ENCODE results near the gene BLZF1. TPM values are rescaled to one million over a fixed set of nuclear protein-coding genes. Genes with fewer than 3 reads are reported as not detected.

Gene BLZF1
- total RNA-seq, 1 experiment from 2014 or later = 19.6 TPM

GRCh38 chr1:169390303-169390702 is 22.3 kb downstream of the BLZF1 start:
- POLR2A ChIA-PET = no interaction called here

GRCh38 chr1:169392406-169392805 is 24.4 kb downstream of the BLZF1 start:
- H3K36me3 ChIP-seq (ENCODE audit: control insufficient read depth, insufficient read depth, low read length) = peaks cover 13% of the 10 kb centered on the region
- DNase-seq (ENCODE audit: low read depth, low spot score) (no peak), ATAC-seq (no peak)
- H3K4me1 ChIP-seq (ENCODE audit: control insufficient read depth, insufficient read depth, low read length) = no peaks in the 10 kb centered on the region
- in situ Hi-C loops (cut with HindIII; ENCODE audit: low pct_unique_long_range_greater_than_20kb, low sequenced_read_pairs) = no loop called here
- H3K9me3 ChIP-seq (ENCODE audit: control insufficient read depth, insufficient read depth, low read depth, low read length) = no peaks in the 10 kb centered on the region
- ChIA-PET CTCF (no interaction called here), POLR2A (interaction anchor here (0.6 kb wide), 1 partner anchor 127 kb away, joined by 5 read pairs; no protein-coding TSS in a partner anchor)
- H3K27me3 ChIP-seq (ENCODE audit: control insufficient read depth, insufficient read depth, low read length) = no peaks in the 10 kb centered on the region
- no TSS peak for BruUV-seq (replicated peaks)
- no peak overlapping the region for H3K27ac ChIP-seq (ENCODE audit: low read length)
- H3K4me3 ChIP-seq (ENCODE audit: low read depth in 2 of 2, low read length in 2 of 2) = no peak overlapping the region
- TF ChIP-seq TCF7L2 (IDR thresholded peaks at IDR 0.05; ENCODE audit: low read depth, low read length) (no peak), REST (IDR thresholded peaks at IDR 0.05; ENCODE audit: insufficient read depth in 1 of 2, low read depth in 2 of 2, low read length in 1 of 2) (no peak), SIN3A (IDR thresholded peaks at IDR 0.05; ENCODE audit: borderline replicate concordance, insufficient read depth, low read depth, low read length) (no peak)
- intact Hi-C loops (cut with micrococcal nuclease; ENCODE audit: unreplicated experiment) = no loop called here

More at GRCh38 chr1:169390303-169390702, 22.3 kb downstream of the BLZF1 start:
- ATAC-seq = no peak
- no TSS peak for BruUV-seq (replicated peaks)
- no peak for DNase-seq (ENCODE audit: low read depth, low spot score)
- Histone ChIP-seq H3K4me3 (ENCODE audit: low read depth in 2 of 2, low read length in 2 of 2) (no peak overlapping the region), H3K27me3 (ENCODE audit: control insufficient read depth, insufficient read depth, low read length) (no peaks in the 10 kb centered on the region), H3K27ac (ENCODE audit: low read length) (no peak overlapping the region), H3K9me3 (ENCODE audit: control insufficient read depth, insufficient read depth, low read depth, low read length) (no peaks in the 10 kb centered on the region), H3K36me3 (ENCODE audit: control insufficient read depth, insufficient read depth, low read length) (peaks cover 19% of the 10 kb centered on the region), H3K4me1 (ENCODE audit: control insufficient read depth, insufficient read depth, low read length) (no peaks in the 10 kb centered on the region)
- intact Hi-C loops (cut with micrococcal nuclease; ENCODE audit: unreplicated experiment) (no loop called here), in situ Hi-C loops (cut with HindIII; ENCODE audit: low pct_unique_long_range_greater_than_20kb, low sequenced_read_pairs) (no loop called here)
- CTCF ChIA-PET = no interaction called here
- TF ChIP-seq SIN3A (IDR thresholded peaks at IDR 0.05; ENCODE audit: borderline replicate concordance, insufficient read depth, low read depth, low read length) (no peak), REST (IDR thresholded peaks at IDR 0.05; ENCODE audit: insufficient read depth in 1 of 2, low read depth in 2 of 2, low read length in 1 of 2) (no peak), TCF7L2 (IDR thresholded peaks at IDR 0.05; ENCODE audit: low read depth, low read length) (no peak), POLR2AphosphoS5 (IDR thresholded peaks at IDR 0.05; ENCODE audit: low read depth, low read length) (no peak), CTCF (IDR thresholded peaks at IDR 0.05) (no peak)
